Measurements from ENCODE around the gene RPF1. TPM values are rescaled to one million over a fixed set of nuclear protein-coding genes. Genes with fewer than 3 reads are reported as not detected.
"Not testable (repeated sequence)": the region's sequence is repeated elsewhere in the genome, so short reads cannot be mapped to it uniquely, and the experiment has no call there.

Gene RPF1
- total RNA-seq, 1 donor from 2014 or later: 32.7 TPM

GRCh38 chr1:84493747-84494146 lies 14.7 kb downstream of the RPF1 start:
- DNase-seq: no peak

DNA sequence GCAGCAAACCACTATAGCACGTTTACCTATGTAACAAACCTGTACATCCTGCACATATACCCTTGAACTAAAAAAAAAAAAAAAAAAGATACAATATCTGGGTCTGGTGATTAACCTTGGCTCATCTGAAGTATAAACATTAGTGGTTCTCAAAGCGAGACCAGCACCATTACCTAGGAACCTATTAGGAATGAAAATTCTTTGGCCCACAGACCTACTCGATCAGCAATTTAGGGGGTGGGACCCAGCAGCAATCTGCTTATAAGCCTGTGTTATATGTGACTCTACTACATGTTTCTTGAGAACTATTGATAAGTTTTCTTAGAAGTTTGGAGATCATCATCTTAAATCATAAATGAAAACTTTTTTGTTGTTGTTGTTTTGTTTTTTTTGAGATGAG lies 17.4 kb downstream of the RPF1 start:
- no peak for DNase-seq

DNA sequence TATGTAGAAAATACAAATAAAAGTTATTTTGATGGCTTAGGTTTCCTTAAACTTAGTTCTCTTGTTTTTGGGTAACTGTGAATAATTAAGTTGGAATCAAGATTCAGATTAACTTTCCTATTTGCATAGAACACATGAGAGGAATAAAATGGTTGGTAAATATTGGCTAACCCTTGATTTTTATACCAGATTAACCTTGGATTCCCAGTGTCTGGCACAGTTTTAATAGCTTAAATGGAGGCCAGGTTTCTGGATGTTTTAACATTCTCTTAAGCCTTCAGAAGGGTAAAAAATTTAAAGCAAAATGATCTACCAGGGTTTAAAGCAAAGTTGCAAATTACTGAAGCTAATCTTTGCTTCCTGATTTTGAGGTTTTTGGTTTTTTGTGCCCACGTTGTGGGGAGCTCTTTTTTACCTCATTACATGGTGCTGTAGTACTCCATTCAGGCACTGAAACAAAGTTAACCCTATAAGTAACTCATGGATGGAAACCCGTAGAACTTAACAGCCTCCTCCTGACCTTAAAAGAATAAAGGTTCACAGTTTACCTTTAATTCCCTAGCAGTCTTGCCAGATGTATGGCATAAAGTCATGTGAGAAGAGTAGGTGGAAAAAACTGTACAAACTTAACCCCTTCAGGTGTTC lies 18.7 kb downstream of the RPF1 start:
- DNase-seq: no peak

GRCh38 chr1:84502927-84503326 lies 23.9 kb downstream of the RPF1 start:
- no peak for DNase-seq

DNA sequence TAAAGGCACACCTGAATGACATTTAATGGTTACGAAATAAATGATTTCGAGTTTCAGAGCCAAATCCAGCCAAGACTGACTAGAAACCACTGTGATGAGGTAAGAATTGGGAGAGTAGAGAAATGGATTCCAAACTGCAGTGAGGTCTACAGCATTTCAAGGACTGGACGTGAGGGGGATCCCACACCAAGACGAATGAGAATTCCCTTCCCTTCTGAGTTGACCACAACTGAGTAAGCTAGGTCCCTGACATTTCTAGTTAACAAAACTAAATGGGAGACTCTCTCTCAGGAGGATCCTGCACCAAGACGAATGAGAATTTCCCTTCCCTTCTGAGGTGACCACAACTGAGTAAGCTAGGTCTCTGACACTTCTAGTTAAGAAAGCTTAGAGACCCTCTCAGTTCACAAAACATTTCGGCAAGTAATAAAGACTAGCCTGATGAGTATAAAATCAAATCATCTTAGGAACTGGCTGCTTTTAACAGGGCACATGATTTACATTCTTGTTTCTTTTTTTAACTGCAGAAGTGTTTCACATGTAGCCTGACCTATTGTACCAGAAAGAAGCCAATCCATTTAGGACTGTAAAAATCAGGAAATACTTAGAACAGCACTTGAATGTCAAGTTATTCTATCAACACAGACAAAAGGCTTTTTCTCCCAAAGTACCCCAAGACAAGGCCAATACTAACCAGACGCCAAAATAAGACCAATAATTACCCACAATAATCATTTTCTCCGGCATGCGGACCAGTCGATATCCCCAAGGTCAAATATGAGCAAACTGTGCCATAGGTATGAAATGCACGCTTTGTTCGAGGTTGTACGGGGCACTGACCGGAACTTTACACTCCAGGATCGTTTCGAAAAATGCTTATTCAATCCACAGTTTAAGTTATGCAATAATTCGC lies 25.8 kb downstream of the RPF1 start:
- peak; percentile 53 for DNase-seq

DNA sequence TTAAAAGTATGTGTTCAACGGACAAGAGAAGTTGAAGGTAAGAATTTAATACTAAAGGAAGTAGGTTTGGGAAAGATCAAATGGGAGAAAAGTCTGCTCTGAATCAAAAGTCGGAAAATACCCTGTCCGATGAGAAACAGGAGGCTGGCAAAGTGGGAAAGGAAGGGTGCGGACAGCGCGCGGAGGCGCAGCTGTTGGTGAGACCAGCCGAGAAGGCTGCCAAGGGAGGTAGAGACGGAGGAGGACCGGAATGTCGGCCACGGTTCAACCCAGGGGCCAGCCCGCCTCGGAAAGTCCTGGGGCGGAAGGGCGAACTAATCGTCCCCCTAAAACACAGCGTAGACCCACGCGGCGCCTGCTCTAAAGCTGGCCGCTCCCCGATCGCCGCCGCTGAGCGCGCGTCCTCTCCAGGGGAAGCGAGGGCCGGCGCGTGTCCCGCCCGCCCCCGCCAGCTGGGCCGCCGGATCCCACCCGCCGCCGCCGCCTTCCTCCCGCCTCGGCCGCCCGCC lies 26.5 kb downstream of the RPF1 start:
- peak; percentile 79 for DNase-seq

- peak; percentile 98 for DNase-seq
Measured at GRCh38 chr1:84506002-84506728, 27.1 kb downstream of the RPF1 start, which contains the start of the genes GNG5 and SPATA1. Gene GNG5, minus strand, starts transcription at chr1:84506581. Its CDS starts 490 bp downstream, at chr1:84506091. Gene SPATA1, plus strand, starts transcription at chr1:84506386. Its CDS starts 9,974 bp downstream, at chr1:84516360.

DNA sequence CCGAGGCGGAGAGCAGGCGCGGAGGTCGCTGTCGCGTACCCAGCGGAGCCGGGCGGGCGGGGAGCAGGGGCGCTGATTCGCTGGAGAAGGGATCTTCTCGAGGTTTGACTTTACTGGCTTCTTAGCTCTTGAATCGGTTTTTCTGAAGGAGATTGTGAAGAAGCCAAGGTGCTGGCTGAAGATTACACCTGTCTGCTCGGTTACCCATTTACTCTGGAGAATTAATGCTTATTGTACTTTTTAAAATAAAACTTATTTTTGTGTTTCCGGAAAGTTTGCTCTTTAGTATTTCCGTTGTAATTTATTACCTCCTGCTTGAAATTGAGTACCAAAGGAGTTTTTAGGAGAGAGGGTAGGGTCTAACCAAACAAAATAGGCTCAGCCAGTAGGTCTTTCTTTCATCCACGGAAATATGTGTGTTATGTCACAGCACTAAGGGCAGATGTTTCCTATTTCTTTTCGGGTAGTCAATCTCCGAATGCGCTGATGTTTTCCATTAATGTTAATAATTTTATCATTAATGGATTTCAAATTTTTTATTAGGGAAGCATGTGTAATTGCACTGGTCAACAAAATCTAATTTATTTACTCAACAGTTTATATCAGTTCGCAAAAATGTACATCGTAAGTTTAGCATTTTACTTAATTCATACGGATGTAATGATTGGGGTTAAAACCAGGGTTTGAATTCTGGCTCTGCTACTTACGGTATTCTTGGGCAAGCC lies 27.8 kb downstream of the RPF1 start:
- DNase-seq: peak; percentile 49

DNA sequence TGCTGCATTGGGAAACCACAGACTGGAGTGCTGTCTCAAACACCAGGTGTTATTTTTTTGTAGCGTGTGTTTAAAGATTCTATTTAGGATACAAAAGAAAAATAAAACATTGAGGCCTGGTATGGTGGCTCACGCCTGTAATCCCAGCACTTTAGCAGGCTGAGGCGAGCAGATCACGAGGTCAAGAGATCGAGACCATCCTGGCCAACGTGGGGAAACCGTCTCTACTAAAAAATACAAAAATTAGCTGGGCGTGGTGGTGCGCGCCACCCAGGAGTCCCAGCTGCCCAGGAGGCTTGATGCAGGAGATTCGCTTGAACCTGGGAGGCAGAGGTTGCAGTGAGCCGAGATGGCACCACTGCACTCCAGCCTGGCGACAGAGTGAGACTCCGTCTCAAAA lies 28.8 kb downstream of the RPF1 start:
- not testable (repeated sequence) for DNase-seq

- no peak for DNase-seq
Measured at GRCh38 chr1:84508510-84508909, 29.4 kb downstream of the RPF1 start.

DNA sequence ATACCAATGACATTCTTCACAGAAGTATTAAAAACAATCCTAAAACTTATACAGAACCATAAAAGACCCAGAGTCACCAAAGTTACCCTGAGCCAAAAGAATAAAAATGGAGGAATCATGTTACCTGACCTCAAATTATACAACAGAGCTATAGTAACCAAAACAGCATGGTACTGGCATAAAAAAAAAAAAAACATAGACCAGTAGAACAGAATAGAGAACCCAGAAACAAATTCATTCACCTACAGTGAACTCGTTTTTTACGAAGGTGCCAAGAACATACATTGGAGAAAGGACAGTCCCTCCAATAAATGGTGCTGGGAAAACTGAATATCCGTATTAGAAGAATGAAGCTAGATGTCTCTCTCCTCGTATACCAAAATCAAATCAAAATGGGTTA lies 30.0 kb downstream of the RPF1 start:
- no peak for DNase-seq

DNA sequence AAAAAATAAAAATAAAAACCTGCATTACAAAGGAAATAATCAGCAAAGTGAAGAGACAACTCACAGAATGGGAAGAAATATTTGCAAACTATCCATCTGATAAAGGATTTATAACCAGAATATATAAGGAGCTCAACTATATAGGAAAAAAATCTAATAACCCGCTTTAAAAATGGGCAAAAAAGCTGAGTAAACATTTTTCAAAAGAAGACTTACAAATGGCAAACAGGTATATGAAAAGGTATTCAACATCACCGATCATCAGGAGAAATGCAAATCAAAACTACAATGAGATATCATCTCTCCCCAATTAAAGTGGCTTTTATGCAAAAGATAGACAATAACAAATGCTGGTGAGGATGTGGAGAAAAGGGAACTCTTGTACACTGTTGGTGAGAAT lies 31.1 kb downstream of the RPF1 start:
- DNase-seq: no peak

DNA sequence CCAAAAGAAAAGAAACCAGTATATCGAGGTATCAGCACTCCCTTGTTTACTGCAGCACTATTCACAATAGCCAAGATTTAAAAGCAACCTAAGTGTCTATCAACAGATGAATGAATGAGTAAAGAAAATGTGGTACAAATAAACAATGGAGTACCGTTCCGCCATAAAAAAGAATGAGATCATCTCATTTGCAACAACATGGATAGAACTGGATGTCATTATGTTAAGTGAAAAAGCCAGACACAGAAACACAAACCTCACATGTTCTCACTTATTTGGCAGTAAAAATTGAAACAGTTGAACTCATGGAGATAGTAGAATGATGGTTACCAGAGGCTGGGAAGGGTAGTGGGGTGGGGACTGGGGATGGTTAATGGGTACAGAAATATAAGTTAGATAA lies 31.6 kb downstream of the RPF1 start:
- DNase-seq: no peak

- no peak for DNase-seq
Measured at GRCh38 chr1:84524590-84524989, 45.5 kb downstream of the RPF1 start.

DNA sequence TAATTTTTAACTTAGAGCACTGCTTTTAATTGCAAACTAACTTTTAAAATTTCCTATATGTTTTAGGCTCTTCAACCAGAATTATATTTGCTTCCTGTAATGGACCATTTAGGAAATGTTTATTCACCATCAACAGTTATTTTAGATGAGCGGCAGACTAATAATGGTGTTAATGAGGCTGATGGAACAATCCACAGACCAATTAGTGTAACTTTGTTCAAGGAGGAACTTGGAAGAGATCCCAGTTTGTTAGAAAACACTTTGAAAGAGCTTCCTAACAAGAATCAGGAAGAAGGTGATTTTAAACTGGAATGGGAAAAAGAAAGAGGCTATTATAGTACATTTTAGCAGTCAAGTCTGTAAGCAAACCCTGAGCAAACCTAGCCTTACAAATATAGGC lies 46.7 kb downstream of the RPF1 start:
- peak; percentile 29 for DNase-seq

DNA sequence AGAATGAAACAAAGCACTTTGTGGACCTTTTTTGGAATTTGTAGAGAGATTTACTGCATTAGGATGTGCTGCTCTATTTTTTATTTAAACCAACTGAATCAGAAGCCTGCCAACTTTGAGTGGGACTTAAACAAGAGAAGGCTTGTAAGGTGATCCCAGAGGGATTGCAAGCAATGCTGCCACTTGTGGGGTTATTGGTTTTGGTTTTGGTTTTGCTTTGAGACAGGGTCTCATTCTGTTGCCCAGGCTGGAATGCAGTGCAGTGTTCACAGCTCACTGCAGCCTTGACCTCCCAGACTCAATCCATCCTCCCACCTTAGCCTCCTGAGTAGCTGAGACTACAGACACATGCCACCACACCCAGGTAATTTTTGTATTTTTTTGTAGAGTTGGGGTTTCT lies 59.5 kb downstream of the RPF1 start:
- DNase-seq: no peak

GRCh38 chr1:84539972-84540371 lies 60.9 kb downstream of the RPF1 start:
- no peak for DNase-seq

- DNase-seq: no peak
Measured at GRCh38 chr1:84540759-84541158, 61.7 kb downstream of the RPF1 start.

DNA sequence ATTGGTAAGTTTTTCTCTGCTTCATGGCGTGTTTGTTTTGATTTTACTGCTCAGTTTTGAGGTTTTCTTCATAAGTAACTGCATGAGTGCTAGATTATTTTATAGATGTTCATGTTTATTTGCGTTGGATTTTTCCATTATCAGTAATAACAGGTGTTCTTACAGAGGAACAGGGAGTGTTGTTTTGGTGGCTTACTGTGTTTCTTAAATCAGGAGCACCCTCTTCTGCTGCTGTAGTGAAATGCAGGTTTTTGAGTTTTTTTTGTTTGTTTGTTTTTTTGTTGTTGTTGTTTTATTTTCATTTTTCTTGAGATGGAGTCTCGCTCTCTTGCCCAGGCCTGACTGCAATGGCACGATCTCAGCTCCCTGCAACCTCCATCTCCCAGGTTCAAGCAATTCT lies 62.6 kb downstream of the RPF1 start:
- peak; percentile 6 for DNase-seq

All from dermis blood vessel endothelial cell (primary cell).